GM19463 (cell line): ENCODE data around the gene ANK3.
A peak's percentile ranks its signal among the peaks of the same experiment; 100 is the strongest.

Experiments used
- ATAC-seq: cut with Tn5 transposase; IDR thresholded peaks from one replicate; pipeline ENCODE4 v1.9.1; 2021; ENCODE audit warnings: mild to moderate bottlenecking, moderate library complexity; ENCODE audit not compliant: unreplicated experiment

Gene ANK3

GRCh38 chr10:60380781-60381180 lies 8.9 kb downstream of the ANK3 start:
- no peak for ATAC-seq

- no peak for ATAC-seq
Observed at GRCh38 chr10:60377955-60378354, 11.7 kb downstream of the ANK3 start.

GRCh38 chr10:60377042-60377352 lies 12.7 kb downstream of the ANK3 start:
- ATAC-seq, result no peak

- no peak for ATAC-seq
Observed at GRCh38 chr10:60376221-60377041, 13.2 kb downstream of the ANK3 start.

- no peak for ATAC-seq
Observed at GRCh38 chr10:60375293-60376004, 14.2 kb downstream of the ANK3 start.

- ATAC-seq, result no peak
Observed at GRCh38 chr10:60374836-60375235, 14.8 kb downstream of the ANK3 start.

GRCh38 chr10:60372436-60372835 lies 17.2 kb downstream of the ANK3 start:
- ATAC-seq, result no peak

- ATAC-seq, result no peak
Observed at GRCh38 chr10:60369547-60369930, 20.1 kb downstream of the ANK3 start.

- no peak for ATAC-seq
Observed at GRCh38 chr10:60368875-60369546, 20.7 kb downstream of the ANK3 start.

GRCh38 chr10:60367901-60368300 lies 21.8 kb downstream of the ANK3 start:
- ATAC-seq, result no peak

GRCh38 chr10:60367431-60367830 lies 22.2 kb downstream of the ANK3 start:
- no peak for ATAC-seq

- ATAC-seq, result no peak
Observed at GRCh38 chr10:60367024-60367423, 22.7 kb downstream of the ANK3 start.

GRCh38 chr10:60363187-60363586 lies 26.5 kb downstream of the ANK3 start:
- no peak for ATAC-seq

GRCh38 chr10:60362461-60362860 lies 27.2 kb downstream of the ANK3 start:
- no peak for ATAC-seq

GRCh38 chr10:60359066-60359465 lies 30.6 kb downstream of the ANK3 start:
- ATAC-seq, result no peak

- peak; percentile 88 for ATAC-seq
Observed at GRCh38 chr10:60358282-60358681, 31.4 kb downstream of the ANK3 start.

GRCh38 chr10:60353519-60354258 lies 36.0 kb downstream of the ANK3 start:
- no peak for ATAC-seq

GRCh38 chr10:60352105-60352504 lies 37.6 kb downstream of the ANK3 start:
- peak; percentile 56 for ATAC-seq

GRCh38 chr10:60351191-60351853 lies 38.4 kb downstream of the ANK3 start:
- ATAC-seq, result peak; percentile 52

GRCh38 chr10:60350400-60350799 lies 39.3 kb downstream of the ANK3 start:
- no peak for ATAC-seq

GRCh38 chr10:60349426-60349825 lies 40.2 kb downstream of the ANK3 start:
- ATAC-seq, result no peak
